NB4 (cell line): ENCODE data around the gene NONO.
"Not testable (repeated sequence)": the region's sequence is repeated elsewhere in the genome, so short reads cannot be mapped to it uniquely, and the experiment has no call there.

Experiments
- DNase-seq: peaks from one replicate; pipeline ENCODE4 v3.0.0; 2010; ENCODE audit warnings: low read depth
- H3K4me3 ChIP-seq: one replicate; pipeline ENCODE4 v1.5.1; 2011; ENCODE audit warnings: mild to moderate bottlenecking, low read depth, low read length, moderate library complexity
- CTCF ChIP-seq: IDR thresholded peaks from one replicate; pipeline ENCODE4 v1.5.1; 2012; ENCODE audit warnings: low read depth, low read length
- MAX ChIP-seq: IDR thresholded peaks from 2 replicates; pipeline ENCODE4 v1.6.1; 2011; ENCODE audit warnings: low read depth, low read length
- MYC ChIP-seq: IDR thresholded peaks from 2 replicates; pipeline ENCODE4 v1.6.1; 2011; ENCODE audit warnings: low read depth, low read length
- POLR2A ChIP-seq: IDR thresholded peaks from 2 replicates; pipeline ENCODE4 v1.6.1; 2011; ENCODE audit warnings: mild to moderate bottlenecking; ENCODE audit not compliant: insufficient read length; ENCODE audit errors: extremely low read depth

Gene NONO

GRCh38 chrX:71301195-71301924 lies 17.9 kb downstream of the NONO start, which contains the start of gene ITGB1BP2:
Gene ITGB1BP2, plus strand, starts transcription at chrX:71301750. Its CDS starts 57 bp downstream, at chrX:71301807.
- peak; percentile 42 for DNase-seq
- TF ChIP-seq MAX, result no peak
- TF ChIP-seq MYC, result no peak
- TF ChIP-seq CTCF, result no peak
- no peak for TF ChIP-seq POLR2A
- H3K4me3 ChIP-seq, result no peak within 1 kb of the TSS

GRCh38 chrX:71302461-71303213 lies 19.2 kb downstream of the NONO start:
- H3K4me3 ChIP-seq, result no peak overlapping the region
- DNase-seq, result peak; percentile 34
- TF ChIP-seq MYC (no peak), CTCF (no peak), MAX (no peak), POLR2A (no peak)

- no peak for DNase-seq
- TF ChIP-seq MAX, result no peak
- TF ChIP-seq CTCF, result no peak
- no peak for TF ChIP-seq MYC
- no peak for TF ChIP-seq POLR2A
- H3K4me3 ChIP-seq, result no peak overlapping the region
Observed at GRCh38 chrX:71304561-71304960, 21.1 kb downstream of the NONO start.

- no peak overlapping the region for H3K4me3 ChIP-seq
- TF ChIP-seq MAX (no peak), POLR2A (no peak), CTCF (no peak), MYC (no peak)
Observed at GRCh38 chrX:71315917-71316316, 32.5 kb downstream of the NONO start.

GRCh38 chrX:71316959-71317358 lies 33.5 kb downstream of the NONO start:
- not testable (repeated sequence) for H3K4me3 ChIP-seq, DNase-seq

More at GRCh38 chrX:71315917-71316316, 32.5 kb downstream of the NONO start:
- no peak for DNase-seq

- peak; percentile 55 for DNase-seq
- TF ChIP-seq MAX (no peak), POLR2A (no peak), CTCF (no peak), MYC (no peak)
- H3K4me3 ChIP-seq, result no peak overlapping the region
Observed at GRCh38 chrX:71320126-71320525, 36.7 kb downstream of the NONO start.
